ENCODE data around the gene SLC31A1.
A peak's percentile ranks its signal among the peaks of the same experiment; 100 is the strongest.

Gene SLC31A1

DNA sequence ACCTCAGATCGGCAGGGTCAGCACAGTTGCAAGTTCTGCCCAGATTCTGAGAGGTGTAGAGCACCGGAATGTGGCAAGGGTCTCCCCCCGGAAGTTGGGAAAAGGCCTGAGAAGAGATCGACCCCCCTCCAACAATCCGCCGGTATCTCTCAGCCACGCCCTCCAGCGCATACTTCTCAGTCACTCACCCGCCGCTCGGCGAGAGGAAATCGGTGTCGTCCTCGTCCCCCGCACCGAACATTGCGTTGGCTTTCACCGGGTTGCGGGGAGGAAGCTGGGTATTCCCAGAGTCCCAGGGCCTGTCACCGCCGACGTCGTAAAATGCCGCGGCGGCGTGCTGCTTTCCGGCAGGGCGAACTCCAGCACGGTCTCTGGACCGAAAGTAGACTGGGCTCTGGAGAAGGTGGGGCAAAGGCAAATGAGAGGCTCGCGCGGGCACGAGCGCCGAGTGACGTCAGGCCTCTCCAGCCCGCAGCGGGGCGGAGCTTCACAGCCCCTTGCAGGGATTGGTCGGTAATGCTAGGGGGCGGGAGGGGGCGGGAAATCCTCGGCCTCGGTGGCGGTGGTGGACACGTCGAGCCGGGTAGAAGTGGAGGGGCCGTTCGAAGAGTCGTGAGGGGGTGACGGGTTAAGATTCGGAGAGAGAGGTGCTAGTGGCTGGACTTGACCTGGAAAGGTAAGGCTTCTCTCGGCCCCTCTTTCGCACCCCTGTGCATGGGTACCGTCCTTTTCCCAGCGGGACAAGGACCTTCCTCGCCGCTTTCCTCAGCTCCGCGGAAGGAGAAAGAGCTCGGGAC is at the start of gene SLC31A1, which contains the start of gene FKBP15:
TSS of gene SLC31A1 (plus strand) at position 542 of the 797 bp plus-strand sequence. CDS start 34,605 bp downstream, outside the sequence.
TSS of gene FKBP15 (minus strand) at position 275 of the 797 bp plus-strand sequence. CDS start at position 241, 34 bp downstream.
- peak; percentile 96 to 99 (median 99) for DNase-seq
- intact Hi-C loops (cut with DNase I): loop anchor here (2.0 to 5.0 kb wide), 3 partner anchors 54 to 191 kb away; partner anchors contain the start of genes C9orf43, CDC26, POLE3 and PRPF4

DNA sequence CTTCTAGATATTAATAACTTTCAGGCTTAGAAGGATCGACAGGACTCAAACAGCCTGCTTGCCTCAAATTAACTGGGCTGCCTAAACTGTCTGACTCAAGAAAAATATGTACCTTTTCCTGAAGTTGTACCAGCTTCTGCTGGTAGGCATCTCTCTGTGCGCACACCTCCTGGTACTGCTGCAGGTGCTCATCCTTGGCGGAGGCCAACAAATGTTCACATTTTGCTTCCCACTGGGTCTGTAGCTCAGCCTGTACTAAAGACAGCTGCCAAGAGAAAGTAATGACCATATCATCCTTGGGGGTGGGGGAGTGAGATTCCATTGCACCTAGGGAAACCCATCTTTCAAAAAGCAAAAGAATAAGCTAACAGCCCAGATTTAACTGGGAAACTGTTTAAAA is 48.0 kb upstream of the SLC31A1 start:
- intact Hi-C loops (cut with DNase I): no loop called here
- no peak for DNase-seq

DNA sequence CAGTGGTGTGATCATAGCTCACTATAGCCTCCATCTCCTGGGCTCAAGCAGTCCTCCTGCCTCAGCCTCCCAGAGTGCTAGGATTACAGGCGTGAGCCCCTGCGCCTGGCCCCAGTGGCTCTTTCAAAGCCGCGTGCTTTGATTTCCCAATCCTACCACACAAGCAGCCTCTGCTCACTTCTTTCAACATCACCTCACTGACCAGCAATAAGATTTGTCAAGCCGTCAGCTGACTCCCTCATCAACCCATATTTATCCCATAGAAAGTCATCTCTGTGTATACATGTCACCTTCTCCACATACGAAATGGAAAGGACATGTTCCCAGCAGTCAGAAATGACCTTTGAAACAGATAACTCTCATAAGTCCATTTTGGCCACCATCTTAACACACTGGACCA is 44.5 kb upstream of the SLC31A1 start:
- intact Hi-C loops (cut with DNase I): no loop called here
- no peak for DNase-seq

DNA sequence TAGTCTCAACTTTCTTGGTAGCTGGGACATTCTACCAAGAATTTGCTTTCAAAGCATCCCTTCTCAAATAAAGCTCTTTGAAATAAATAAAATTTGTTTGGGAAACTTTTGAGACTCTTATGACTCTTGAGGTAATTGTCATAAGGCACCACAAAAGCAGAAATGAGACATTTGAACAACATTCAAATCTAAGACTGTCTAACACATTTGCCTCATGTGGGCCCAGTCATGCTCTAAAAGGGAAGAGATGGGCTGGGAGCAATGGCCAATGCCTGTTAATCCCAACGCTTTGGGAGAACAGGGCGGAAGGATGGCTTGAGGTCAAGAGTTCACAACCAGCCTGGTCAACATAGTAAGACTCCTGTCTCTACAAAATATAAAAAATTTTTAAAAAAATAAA is 44.1 kb upstream of the SLC31A1 start:
- DNase-seq: no peak
- intact Hi-C loops (cut with DNase I): no loop called here

DNA sequence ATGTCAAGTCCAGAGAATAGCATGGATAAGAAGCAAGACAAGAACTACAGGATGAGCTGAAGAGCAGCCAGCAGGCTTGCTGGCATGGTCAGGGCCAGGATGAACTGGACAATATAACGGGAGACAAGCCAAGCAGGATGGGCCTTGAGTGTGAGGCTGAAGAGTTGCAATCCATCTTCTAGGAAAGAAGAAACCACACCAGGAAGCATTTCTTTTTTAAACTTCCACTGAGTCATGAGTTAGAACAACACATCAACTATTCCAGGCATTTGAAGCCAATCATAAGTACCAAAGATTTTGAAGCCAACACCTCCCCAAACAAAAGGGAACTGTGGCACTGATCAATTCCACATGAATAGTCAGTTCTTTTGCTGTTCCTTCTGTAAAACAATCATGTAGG is 43.3 kb upstream of the SLC31A1 start:
- intact Hi-C loops (cut with DNase I): no loop called here
- DNase-seq: no peak

DNA sequence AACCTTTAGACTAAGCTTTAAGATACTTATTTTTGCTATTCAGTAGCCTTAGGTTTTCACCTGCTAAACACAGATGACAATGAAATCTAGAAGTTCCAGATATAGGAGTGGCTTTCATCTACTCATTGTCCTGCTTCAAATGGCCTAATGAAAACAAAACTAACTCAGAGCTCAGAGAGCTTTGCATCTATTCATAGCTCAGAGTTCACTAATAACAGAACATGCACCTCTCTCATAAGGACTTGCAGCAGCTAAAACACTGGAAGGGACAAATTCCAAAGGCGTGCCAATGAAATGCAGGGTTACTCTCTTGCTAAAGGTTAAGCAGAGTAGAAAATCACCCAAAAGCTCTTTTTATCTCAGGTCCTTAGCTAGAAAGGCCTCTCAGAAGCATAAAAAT is 41.5 kb upstream of the SLC31A1 start:
- intact Hi-C loops (cut with DNase I): no loop called here
- DNase-seq: no peak

DNA sequence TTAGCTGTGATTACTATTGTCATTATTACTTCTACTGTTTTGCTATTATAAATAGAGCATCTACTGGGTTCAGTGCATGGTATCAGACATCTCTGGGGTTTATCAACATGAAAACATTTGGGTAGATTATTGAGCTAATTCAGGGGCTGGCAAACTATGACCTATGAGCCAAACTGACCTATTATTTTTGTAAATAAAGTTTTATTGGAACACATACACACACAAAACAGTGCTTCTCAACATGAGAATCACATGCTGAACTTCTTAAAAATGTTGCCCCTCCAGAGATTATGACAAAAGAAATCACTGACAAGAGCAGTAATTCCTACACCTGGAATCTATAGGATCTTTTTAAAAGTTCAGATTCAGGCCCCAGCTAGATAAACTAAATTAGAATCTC is 40.2 kb upstream of the SLC31A1 start:
- intact Hi-C loops (cut with DNase I): no loop called here
- DNase-seq: no peak

DNA sequence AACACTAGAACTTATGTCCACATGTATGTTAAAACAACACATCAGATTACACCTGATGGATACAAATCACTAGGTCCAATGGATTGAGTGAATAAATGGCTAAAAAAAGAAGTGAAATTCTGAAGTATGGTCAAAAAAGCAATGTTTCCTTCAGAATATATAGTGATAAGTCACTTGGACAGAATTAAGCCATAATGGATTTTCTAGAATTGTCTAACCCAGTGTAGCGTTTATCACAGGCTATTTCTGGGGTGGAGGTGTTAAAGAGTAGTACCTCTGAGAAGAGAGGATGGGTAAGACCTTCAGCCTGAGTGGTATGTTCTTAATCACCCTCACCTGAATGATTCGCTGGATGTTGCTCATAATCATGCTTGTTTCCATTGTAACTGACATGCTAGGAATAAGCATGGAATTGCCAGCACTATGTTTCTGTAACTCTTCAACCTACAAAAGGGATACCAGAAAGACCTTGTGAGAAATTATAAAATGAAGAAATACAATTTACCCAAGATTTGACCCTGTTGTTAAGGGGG is 37.3 kb upstream of the SLC31A1 start:
- intact Hi-C loops (cut with DNase I): no loop called here
- no peak for DNase-seq

DNA sequence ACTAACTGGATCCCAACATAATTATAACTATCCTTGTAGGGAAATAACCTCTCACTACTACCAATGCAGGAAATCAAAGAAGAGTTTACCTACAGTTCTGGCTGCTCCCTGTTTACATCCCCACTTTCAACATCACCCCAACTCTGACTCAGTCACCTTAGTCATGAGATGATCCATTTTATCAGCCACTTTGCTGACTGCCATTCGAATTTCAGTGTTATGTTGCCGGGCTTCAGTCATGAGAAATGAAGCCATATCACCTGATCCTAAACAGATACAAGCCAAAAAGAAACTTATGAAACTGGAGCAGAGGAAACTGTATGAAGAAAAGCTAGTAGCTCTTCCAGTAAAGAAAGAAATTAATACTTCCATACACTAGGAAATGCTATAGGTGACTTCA is 36.8 kb upstream of the SLC31A1 start:
- DNase-seq: no peak
- intact Hi-C loops (cut with DNase I): no loop called here

DNA sequence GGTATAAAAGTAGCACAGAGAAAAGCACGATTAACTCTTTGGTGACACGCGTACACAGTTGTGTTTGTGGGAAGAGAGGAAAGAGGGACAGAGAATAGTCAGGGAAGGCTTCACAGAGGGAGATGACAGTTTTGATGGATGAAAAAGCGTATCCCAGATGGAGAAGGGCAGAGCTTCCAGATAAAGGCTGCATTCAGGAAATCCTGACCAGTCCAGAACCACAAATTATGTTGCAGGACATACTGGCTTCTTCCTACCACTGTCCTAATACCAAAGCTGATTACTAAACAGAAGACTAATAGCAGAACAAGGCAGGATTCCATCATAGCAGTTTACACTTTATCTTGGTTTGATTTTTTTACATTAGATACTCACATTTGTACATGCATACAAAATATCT is 36.1 kb upstream of the SLC31A1 start:
- DNase-seq: no peak
- intact Hi-C loops (cut with DNase I): no loop called here

DNA sequence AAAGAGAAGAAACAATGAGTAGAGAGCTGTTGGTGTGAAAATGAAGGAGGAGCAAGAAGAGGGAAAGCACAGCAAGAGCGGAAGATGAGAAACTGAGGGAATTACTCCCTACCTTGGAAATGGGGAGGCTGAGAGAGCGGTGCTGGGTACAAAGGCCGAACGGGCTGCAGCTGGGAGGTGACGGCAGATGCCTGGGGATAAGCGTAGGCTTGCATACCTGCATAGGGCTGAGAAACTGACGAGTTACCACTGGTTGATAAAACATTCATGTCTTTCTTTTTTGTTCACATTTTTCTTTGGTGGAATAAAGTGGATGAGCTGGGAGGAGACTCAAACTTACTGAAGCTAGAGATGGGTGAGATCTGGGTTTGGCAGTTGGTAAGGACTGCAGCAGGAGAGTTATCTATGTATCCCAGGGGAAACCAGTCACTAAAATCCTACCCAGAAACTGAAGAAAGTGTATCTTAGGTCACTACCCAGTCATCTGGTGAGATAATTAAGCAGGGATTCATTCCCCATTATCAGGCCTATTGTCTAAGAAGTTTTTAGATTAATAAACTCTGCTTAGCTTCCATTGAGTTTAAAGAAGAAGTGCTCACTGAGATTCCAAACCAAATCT is 35.1 kb upstream of the SLC31A1 start:
- intact Hi-C loops (cut with DNase I): no loop called here
- DNase-seq: no peak

DNA sequence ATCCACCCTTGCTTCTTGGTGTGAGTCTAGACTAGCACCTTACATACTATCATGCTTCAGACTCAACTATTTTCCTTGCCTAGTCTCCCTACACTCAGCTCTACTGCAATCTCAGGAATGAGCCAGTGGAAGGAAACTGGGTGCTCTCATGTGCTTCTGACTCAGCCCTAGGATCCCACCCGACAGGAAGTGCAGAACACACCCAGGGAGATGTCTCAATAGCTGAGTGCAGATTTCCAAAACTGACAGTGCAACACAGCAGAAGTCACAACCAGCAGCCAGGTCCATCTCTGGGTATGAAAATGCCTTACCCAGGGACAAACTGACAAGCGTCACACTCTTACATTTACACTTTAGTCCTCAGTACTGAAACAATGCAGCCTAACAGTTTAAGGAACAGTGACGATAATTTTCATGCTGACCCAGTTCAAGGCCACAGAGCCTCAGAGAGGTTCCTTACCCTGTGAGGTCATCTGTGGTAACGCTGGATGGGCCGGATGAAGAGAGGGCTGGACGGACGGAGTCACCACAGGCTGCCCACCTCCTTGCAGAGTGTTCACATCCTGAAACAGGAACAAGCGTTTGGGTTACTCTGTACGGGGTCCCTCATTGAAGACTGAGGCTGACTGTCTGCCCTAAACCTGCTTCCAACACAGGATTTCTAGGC is 33.3 kb upstream of the SLC31A1 start:
- intact Hi-C loops (cut with DNase I): no loop called here
- peak in 41 of 42 donors; percentile 22 to 85 (median 63) for DNase-seq

DNA sequence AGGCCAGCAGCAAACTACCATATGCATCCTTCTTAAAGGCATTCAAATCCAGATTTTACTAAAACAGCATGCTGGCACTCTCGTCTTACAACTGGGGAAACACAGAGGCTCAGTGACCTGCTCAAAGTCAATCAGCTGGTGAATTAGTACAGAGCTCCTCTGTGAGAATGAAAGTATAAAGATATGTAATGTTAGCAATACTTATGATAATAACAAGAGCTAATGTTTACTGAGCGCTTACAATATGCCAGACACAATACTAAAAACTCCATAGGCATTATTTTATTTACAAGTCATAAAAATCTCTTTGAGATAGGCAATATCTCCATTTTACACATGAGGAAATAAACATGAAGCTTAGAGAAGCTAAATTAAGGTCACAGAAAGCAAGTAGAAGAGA is 28.9 kb upstream of the SLC31A1 start:
- intact Hi-C loops (cut with DNase I): no loop called here
- DNase-seq: no peak

DNA sequence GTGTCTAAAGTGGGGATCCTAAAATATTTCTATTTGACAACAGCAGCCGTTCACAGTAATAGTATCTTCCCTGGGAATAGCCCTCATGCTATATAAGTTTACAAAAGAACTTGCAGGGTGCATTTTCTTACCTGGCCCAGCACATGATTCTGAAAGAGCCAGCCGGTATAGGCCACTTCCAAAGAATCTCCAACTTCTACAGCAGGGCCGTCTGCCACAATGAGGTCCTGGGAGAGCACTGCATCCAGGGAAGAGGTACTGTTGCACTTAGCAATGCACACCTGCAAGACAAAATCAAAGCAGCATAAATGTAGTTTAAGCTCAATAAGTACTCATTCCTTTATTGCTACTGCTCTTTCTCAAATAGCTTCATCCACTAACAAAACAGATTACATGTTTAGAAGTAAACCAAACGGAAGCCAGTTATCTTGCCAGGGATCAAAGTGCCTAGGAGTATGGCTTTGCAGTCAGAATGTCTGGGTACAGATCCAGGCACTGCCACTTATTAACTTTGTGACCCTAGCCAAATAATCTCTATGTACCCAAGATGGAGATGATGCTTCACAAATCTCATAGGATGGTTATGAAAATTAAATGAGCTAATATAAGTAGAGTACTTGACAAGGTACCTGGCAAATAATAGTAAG is 21.5 kb upstream of the SLC31A1 start:
- intact Hi-C loops (cut with DNase I): no loop called here
- no peak for DNase-seq

DNA sequence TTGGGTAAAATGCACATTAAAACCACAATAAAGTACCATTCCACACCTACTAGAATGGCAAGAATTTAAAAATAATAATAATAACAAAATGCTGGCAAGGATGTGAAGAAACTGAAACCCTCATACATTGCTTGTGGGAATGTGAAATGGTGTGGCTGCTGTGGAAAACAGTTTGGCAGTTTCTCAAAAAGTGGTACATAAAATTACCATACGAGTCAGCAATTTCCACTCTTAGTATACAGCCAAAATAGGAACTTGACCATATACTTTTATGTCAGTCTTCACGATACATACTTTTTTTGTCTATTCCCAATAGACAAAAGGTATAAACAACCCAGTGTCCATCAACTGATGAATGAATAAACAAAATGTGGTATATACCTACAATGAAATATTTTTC is 15.9 kb upstream of the SLC31A1 start:
- DNase-seq: no peak

DNA sequence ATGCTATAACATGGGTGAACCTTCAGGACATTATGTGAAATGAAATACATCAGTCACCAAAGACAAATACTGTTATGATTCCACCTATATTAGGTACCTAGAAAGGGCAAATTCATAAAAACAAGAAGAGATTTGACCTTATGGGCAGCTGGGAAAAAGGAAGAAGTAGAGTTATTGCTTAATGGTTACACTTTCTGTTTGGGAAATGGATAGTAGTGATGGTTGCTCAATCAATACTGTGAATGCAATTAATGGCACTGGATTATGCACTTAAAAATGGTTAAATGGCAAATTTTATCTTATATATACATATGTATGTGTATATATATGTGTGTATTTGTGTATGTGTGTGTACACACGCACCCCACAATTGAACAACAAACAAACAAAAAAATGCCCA is 15.5 kb upstream of the SLC31A1 start:
- no peak for DNase-seq
- intact Hi-C loops (cut with DNase I): no loop called here

More for the DNA sequence above, 15.9 kb upstream of the SLC31A1 start:
- intact Hi-C loops (cut with DNase I): no loop called here

DNA sequence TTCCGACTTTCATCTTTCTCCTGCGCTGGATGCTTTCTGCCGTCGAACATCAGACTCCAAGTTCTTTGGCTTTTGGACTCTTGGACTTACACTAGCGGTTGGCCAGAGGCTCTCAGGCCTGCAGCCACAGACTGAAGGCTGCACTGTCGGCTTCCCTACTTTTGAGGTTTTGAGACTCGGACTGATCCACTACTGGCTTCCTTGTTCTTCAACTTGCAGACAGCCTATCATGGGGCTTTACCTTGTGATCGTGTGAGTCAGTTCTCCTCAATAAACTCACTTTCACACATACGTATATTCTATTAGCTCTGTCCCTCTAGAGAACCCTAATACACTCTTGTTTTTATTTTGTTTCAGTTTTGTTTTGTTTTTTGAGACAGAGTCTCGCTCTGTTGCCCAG is 10.5 kb upstream of the SLC31A1 start:
- peak in 11 of 42 donors; percentile 7 to 41 (median 16) for DNase-seq
- intact Hi-C loops (cut with DNase I): no loop called here

DNA sequence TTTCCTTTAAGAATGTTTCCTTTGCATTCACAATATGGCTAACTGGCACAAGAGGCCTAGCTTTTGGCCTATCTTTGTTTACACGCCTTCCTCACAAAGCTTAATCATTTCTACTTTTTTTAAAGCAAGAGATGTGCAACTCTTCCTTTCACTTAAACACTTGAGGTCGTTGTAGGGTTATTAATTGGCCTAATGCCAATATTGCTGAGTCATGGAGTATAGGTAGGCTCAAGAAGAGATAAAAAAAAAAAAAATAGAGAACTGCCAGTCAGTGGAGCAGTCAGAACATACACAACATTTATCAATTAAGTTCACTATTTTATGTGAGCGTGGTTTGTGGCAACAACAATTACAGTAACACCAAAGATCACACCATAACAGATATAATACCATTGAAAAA is 6.2 kb upstream of the SLC31A1 start:
- no peak for DNase-seq
- intact Hi-C loops (cut with DNase I): no loop called here

DNA sequence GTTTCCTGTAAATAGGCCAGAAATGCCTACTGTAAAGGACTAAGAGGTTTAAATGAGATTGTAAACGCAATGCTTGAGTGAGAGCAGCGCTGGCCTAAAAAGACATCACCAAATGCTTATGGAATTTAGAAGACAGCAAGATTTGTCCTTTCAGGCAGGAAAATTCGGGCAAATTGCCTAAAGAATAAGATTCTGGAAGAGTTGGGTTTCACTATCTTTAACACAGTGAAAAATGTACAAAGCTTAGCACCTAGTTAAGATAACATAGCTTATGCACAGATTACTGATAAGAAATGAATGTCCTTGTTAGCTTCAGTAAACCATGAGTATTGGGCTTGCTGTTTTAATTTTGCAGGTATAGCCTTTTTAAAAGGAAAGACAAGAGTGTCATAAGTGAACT is 4.9 kb upstream of the SLC31A1 start:
- intact Hi-C loops (cut with DNase I): no loop called here
- no peak for DNase-seq
